Measurements from ENCODE around the gene LMOD2.

DNA sequence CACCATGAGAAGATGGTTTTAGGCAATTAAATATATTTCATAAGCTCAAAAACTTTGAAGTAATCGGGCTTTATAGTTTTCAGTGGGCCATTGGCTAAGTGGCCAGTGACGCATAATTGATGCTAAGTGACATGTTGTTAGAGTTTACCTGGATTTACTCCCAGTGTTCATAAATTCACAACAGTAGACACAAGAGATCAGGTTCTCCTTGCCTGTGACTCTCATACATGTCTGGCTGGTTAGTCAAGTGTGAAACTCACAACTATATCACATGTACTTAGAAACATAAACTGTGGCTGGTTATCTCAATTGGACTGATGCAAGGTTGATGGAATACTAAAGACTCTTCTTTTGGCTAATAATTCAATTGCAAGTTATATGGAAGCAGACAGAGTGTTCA, 27.8 kb upstream of the LMOD2 start:
- TF ChIP-seq, protein P1, sequence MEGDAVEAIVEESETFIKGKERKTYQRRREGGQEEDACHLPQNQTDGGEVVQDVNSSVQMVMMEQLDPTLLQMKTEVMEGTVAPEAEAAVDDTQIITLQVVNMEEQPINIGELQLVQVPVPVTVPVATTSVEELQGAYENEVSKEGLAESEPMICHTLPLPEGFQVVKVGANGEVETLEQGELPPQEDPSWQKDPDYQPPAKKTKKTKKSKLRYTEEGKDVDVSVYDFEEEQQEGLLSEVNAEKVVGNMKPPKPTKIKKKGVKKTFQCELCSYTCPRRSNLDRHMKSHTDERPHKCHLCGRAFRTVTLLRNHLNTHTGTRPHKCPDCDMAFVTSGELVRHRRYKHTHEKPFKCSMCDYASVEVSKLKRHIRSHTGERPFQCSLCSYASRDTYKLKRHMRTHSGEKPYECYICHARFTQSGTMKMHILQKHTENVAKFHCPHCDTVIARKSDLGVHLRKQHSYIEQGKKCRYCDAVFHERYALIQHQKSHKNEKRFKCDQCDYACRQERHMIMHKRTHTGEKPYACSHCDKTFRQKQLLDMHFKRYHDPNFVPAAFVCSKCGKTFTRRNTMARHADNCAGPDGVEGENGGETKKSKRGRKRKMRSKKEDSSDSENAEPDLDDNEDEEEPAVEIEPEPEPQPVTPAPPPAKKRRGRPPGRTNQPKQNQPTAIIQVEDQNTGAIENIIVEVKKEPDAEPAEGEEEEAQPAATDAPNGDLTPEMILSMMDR (IDR thresholded peaks at IDR 0.05) = no peak
- TF ChIP-seq POLR2A (IDR thresholded peaks at IDR 0.05) (no peak), POLR2AphosphoS5 (IDR thresholded peaks at IDR 0.05) (no peak)
